ENCODE data around the gene DDRGK1. TPM values are rescaled to one million over a fixed set of nuclear protein-coding genes. Genes with fewer than 3 reads are reported as not detected.
"Not testable (repeated sequence)": the region's sequence is repeated elsewhere in the genome, so short reads cannot be mapped to it uniquely, and the experiment has no call there.

DDRGK1 gene
- total RNA-seq, 1 donor from 2014 or later: 45.3 TPM

GRCh38 chr20:3218307-3218988 is 14.0 kb upstream of the DDRGK1 start:
- TF ChIP-seq CTCF (IDR thresholded peaks at IDR 0.05; ENCODE audit: unreplicated experiment): peak; percentile 99
- Mint-ChIP-seq H3K4me1 (ENCODE audit: unreplicated experiment) (peaks cover 19% of the 10 kb centered on the region), H3K4me3 (ENCODE audit: unreplicated experiment) (no peak overlapping the region), H3K36me3 (ENCODE audit: low read depth, unreplicated experiment) (no peaks in the 10 kb centered on the region), H3K27me3 (ENCODE audit: unreplicated experiment) (no peaks in the 10 kb centered on the region), H3K9me3 (ENCODE audit: unreplicated experiment) (no peaks in the 10 kb centered on the region), H3K27ac (ENCODE audit: unreplicated experiment) (no peak overlapping the region)
- peak; percentile 86 for DNase-seq (ENCODE audit: low spot score)

- H3K27me3 Mint-ChIP-seq (ENCODE audit: unreplicated experiment); H3K9me3 Mint-ChIP-seq (ENCODE audit: unreplicated experiment); H3K36me3 Mint-ChIP-seq (ENCODE audit: low read depth, unreplicated experiment): not testable (repeated sequence)
Measured at GRCh38 chr20:3215359-3215917, 11.0 kb upstream of the DDRGK1 start.

GRCh38 chr20:3213226-3213625 is 8.7 kb upstream of the DDRGK1 start:
- no peak for DNase-seq (ENCODE audit: low spot score)
- TF ChIP-seq CTCF (IDR thresholded peaks at IDR 0.05; ENCODE audit: unreplicated experiment): no peak
- peaks cover 4% of the 10 kb centered on the region for H3K36me3 Mint-ChIP-seq (ENCODE audit: low read depth, unreplicated experiment)
- H3K27ac Mint-ChIP-seq (ENCODE audit: unreplicated experiment): no peak overlapping the region
- peaks cover 7% of the 10 kb centered on the region for H3K4me1 Mint-ChIP-seq (ENCODE audit: unreplicated experiment)
- no peak overlapping the region for H3K4me3 Mint-ChIP-seq (ENCODE audit: unreplicated experiment)
- no peaks in the 10 kb centered on the region for H3K27me3 Mint-ChIP-seq (ENCODE audit: unreplicated experiment)
- no peaks in the 10 kb centered on the region for H3K9me3 Mint-ChIP-seq (ENCODE audit: unreplicated experiment)

More at GRCh38 chr20:3215359-3215917, 11.0 kb upstream of the DDRGK1 start:
- not testable (repeated sequence) for H3K27ac Mint-ChIP-seq (ENCODE audit: unreplicated experiment); H3K4me3 Mint-ChIP-seq (ENCODE audit: unreplicated experiment); H3K4me1 Mint-ChIP-seq (ENCODE audit: unreplicated experiment); DNase-seq (ENCODE audit: low spot score)

GRCh38 chr20:3210346-3210745 is 5.9 kb upstream of the DDRGK1 start:
- no peak for TF ChIP-seq CTCF (IDR thresholded peaks at IDR 0.05; ENCODE audit: unreplicated experiment)
- H3K4me1 Mint-ChIP-seq (ENCODE audit: unreplicated experiment): peaks cover 7% of the 10 kb centered on the region
- no peak for DNase-seq (ENCODE audit: low spot score)
- H3K27me3 Mint-ChIP-seq (ENCODE audit: unreplicated experiment): peaks cover 2% of the 10 kb centered on the region
- no peaks in the 10 kb centered on the region for H3K9me3 Mint-ChIP-seq (ENCODE audit: unreplicated experiment)
- H3K36me3 Mint-ChIP-seq (ENCODE audit: low read depth, unreplicated experiment): peaks cover 4% of the 10 kb centered on the region
- no peak overlapping the region for H3K27ac Mint-ChIP-seq (ENCODE audit: unreplicated experiment)
- peak overlapping the region; percentile 95 for H3K4me3 Mint-ChIP-seq (ENCODE audit: unreplicated experiment)

GRCh38 chr20:3209946-3210317 is 5.5 kb upstream of the DDRGK1 start:
- DNase-seq (ENCODE audit: low spot score): no peak
- Mint-ChIP-seq H3K36me3 (ENCODE audit: low read depth, unreplicated experiment) (peaks cover 4% of the 10 kb centered on the region), H3K9me3 (ENCODE audit: unreplicated experiment) (no peaks in the 10 kb centered on the region)

More at GRCh38 chr20:3209946-3210317, 5.5 kb upstream of the DDRGK1 start:
- Mint-ChIP-seq H3K4me1 (ENCODE audit: unreplicated experiment) (peaks cover 7% of the 10 kb centered on the region), H3K27ac (ENCODE audit: unreplicated experiment) (peak overlapping the region; percentile 94), H3K27me3 (ENCODE audit: unreplicated experiment) (peaks cover 2% of the 10 kb centered on the region), H3K4me3 (ENCODE audit: unreplicated experiment) (peak overlapping the region; percentile 95)
- no peak for TF ChIP-seq CTCF (IDR thresholded peaks at IDR 0.05; ENCODE audit: unreplicated experiment)

All from endothelial cell (in vitro differentiated cells).